NT2/D1 (cell line): ENCODE measurements around the gene KIF16B.

Experiments used
- SUZ12 ChIP-seq: IDR thresholded peaks from 2 replicates; pipeline ENCODE4 v1.6.1; 2011; ENCODE audit not compliant: insufficient read length, insufficient read depth; ENCODE audit errors: extremely low read depth
- YY1 ChIP-seq: IDR thresholded peaks from 2 replicates; pipeline ENCODE4 v1.6.1; 2011; ENCODE audit not compliant: insufficient read length, insufficient read depth
- ZNF274 ChIP-seq: IDR thresholded peaks from 2 replicates; pipeline ENCODE4 v1.6.1; 2011; ENCODE audit warnings: mild to moderate bottlenecking, low read depth, low read length

GRCh38 chr20:16270314-16270931 is 302.8 kb downstream of the KIF16B start:
- TF ChIP-seq YY1, result no peak
- TF ChIP-seq SUZ12, result no peak
- no peak for TF ChIP-seq ZNF274
